Measurements from ENCODE around the gene TMED4.
A peak's percentile ranks its signal among the peaks of the same experiment; 100 is the strongest.

TMED4 gene

GRCh38 chr7:44617225-44617890 is 35.3 kb upstream of the TMED4 start:
- TF ChIP-seq, protein P1, sequence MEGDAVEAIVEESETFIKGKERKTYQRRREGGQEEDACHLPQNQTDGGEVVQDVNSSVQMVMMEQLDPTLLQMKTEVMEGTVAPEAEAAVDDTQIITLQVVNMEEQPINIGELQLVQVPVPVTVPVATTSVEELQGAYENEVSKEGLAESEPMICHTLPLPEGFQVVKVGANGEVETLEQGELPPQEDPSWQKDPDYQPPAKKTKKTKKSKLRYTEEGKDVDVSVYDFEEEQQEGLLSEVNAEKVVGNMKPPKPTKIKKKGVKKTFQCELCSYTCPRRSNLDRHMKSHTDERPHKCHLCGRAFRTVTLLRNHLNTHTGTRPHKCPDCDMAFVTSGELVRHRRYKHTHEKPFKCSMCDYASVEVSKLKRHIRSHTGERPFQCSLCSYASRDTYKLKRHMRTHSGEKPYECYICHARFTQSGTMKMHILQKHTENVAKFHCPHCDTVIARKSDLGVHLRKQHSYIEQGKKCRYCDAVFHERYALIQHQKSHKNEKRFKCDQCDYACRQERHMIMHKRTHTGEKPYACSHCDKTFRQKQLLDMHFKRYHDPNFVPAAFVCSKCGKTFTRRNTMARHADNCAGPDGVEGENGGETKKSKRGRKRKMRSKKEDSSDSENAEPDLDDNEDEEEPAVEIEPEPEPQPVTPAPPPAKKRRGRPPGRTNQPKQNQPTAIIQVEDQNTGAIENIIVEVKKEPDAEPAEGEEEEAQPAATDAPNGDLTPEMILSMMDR (conservative IDR thresholded peaks at IDR 0.05; ENCODE audit: low read length), result no peak
- DNase-seq (ENCODE audit: low read depth), result peak; percentile 69
- no peak overlapping the region for H3K4me3 ChIP-seq (ENCODE audit: low read length)

- no peak for DNase-seq (ENCODE audit: low read depth)
- TF ChIP-seq, protein P1 (conservative IDR thresholded peaks at IDR 0.05; ENCODE audit: low read length), result no peak
- no peak overlapping the region for H3K4me3 ChIP-seq (ENCODE audit: low read length)
These were observed 34.5 kb upstream of the TMED4 start for GRCh38 chr7:44616545-44616944.

GRCh38 chr7:44615793-44616192 is 33.8 kb upstream of the TMED4 start:
- H3K4me3 ChIP-seq (ENCODE audit: low read length), result no peak overlapping the region
- no peak for DNase-seq (ENCODE audit: low read depth)
- TF ChIP-seq, protein P1 (conservative IDR thresholded peaks at IDR 0.05; ENCODE audit: low read length), result no peak

DNA sequence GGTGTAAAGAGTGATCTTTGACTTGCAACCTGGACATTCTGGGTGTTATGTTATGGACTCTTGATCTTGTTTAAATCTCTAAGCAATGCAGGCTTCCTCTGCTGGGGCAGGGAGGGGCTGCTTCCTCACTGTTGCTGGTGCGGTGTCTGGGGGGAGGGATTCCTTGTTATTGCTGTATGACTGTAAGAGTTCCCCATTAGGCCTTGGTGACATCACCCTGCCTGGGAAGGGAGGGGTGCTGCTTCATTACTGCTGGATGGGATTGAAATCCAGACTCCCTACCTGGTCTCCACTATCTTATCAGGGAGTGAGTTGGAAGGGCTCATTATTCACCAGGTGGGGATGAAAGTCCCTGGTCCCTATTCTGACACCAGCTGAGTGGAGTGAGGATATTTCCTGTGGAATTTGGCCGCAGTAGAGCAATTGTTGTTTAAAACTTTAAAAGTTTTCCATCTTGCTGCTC is 33.1 kb upstream of the TMED4 start:
- no peak overlapping the region for H3K4me3 ChIP-seq (ENCODE audit: low read length)
- no peak for DNase-seq (ENCODE audit: low read depth)
- TF ChIP-seq, protein P1 (conservative IDR thresholded peaks at IDR 0.05; ENCODE audit: low read length), result no peak

DNA sequence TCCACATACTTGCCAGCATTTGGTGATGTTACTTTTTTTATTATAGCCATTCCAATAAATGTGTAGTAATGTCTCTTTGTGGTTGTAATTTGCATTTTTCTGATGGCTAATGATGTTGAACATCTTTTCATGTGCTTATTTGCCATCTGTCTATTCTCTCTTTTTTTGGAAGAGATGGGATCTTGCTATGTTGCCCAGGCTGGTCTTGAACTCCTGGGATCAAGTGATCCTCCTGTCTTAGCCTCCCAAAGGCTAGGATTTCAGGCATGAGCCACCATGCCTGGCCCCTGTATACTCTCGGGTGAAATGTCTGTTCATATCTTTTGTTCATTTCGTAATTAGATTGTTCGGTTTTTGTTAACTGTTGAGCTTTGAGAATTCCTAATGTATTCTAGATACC is 27.8 kb upstream of the TMED4 start:
- no peak overlapping the region for H3K4me3 ChIP-seq (ENCODE audit: low read length)
- no peak for DNase-seq (ENCODE audit: low read depth)
- TF ChIP-seq, protein P1 (conservative IDR thresholded peaks at IDR 0.05; ENCODE audit: low read length), result no peak

- H3K4me3 ChIP-seq (ENCODE audit: low read length), result no peak overlapping the region
- peak; percentile 91 for DNase-seq (ENCODE audit: low read depth)
- TF ChIP-seq, protein P1 (conservative IDR thresholded peaks at IDR 0.05; ENCODE audit: low read length), result no peak
These were observed 27.1 kb upstream of the TMED4 start for GRCh38 chr7:44608916-44609648.
